Astrocyte of the cerebellum (primary cell): ENCODE measurements around the gene ALLC.

Experiments
- DNase-seq: peaks from one replicate; pipeline ENCODE4 v3.0.0-alpha.2; 2011; ENCODE audit warnings: low read depth
- H3K4me3 ChIP-seq: 2 replicates; pipeline ENCODE4 v1.5.1; 2011; ENCODE audit warnings: mild to moderate bottlenecking, low read depth, low read length, moderate library complexity
- CTCF ChIP-seq: IDR thresholded peaks from 2 replicates; pipeline ENCODE4 v1.5.1; 2012; ENCODE audit warnings: low read length, low read depth, moderate library complexity, mild to moderate bottlenecking; ENCODE audit errors: missing control alignments
- in situ Hi-C: cut with HindIII; loops from 2 replicates; pipeline ENCODE4 v1.10.0; 2017; ENCODE audit warnings: low sequenced_read_pairs

ALLC gene

GRCh38 chr2:3712424-3712823 is 54.4 kb downstream of the ALLC start:
- in situ Hi-C loops: no loop called here

GRCh38 chr2:3712831-3713503 is 55.0 kb downstream of the ALLC start:
- no peak for DNase-seq
- no peak overlapping the region for H3K4me3 ChIP-seq
- no peak for TF ChIP-seq CTCF
- in situ Hi-C loops: no loop called here

More at GRCh38 chr2:3712424-3712823, 54.4 kb downstream of the ALLC start:
- no peak overlapping the region for H3K4me3 ChIP-seq
- no peak for TF ChIP-seq CTCF
- DNase-seq: no peak

- no peak overlapping the region for H3K4me3 ChIP-seq
- in situ Hi-C loops: no loop called here
- TF ChIP-seq CTCF: no peak
- no peak for DNase-seq
Measured at GRCh38 chr2:3718679-3719078, 60.7 kb downstream of the ALLC start.

GRCh38 chr2:3725002-3725401 is 67.0 kb downstream of the ALLC start:
- no peak for TF ChIP-seq CTCF
- no peak overlapping the region for H3K4me3 ChIP-seq
- in situ Hi-C loops: no loop called here
- DNase-seq: no peak

GRCh38 chr2:3725458-3726250 is 67.7 kb downstream of the ALLC start:
- no peak for TF ChIP-seq CTCF
- in situ Hi-C loops: no loop called here
- DNase-seq: no peak

GRCh38 chr2:3726511-3726910 is 68.5 kb downstream of the ALLC start:
- no peak for TF ChIP-seq CTCF
- H3K4me3 ChIP-seq: no peak overlapping the region
- DNase-seq: no peak
- in situ Hi-C loops: no loop called here

More at GRCh38 chr2:3725458-3726250, 67.7 kb downstream of the ALLC start:
- H3K4me3 ChIP-seq: no peak overlapping the region
